OCI-LY3 (cell line): Measurements from ENCODE around the gene HPS3.

Experiments
- H2AFZ ChIP-seq: fragments of 200-600, 300-600 bp; shearing (Covaris generic); 2 replicates; pipeline ENCODE4 v1.6.0; 2014; ENCODE audit warnings: antibody characterized with exemption, low read depth, low read length
- H3K27ac ChIP-seq: fragments of 200-600, 300-600 bp; sonication (generic); 2 replicates; pipeline ENCODE4 v1.5.1; 2014; ENCODE audit warnings: mild to moderate bottlenecking, low read length, moderate library complexity, mixed read lengths
- H3K27me3 ChIP-seq: fragments of 200-600, 300-600 bp; sonication (generic); 2 replicates; pipeline ENCODE4 v1.6.1; 2014; ENCODE audit warnings: low read depth, low read length, mixed read lengths
- H3K36me3 ChIP-seq: fragments of 200-600, 300-600 bp; sonication (generic); replicated peaks from 2 replicates; pipeline ENCODE3; 2014; ENCODE audit warnings: low read depth, low read length, mixed read lengths
- H3K4me1 ChIP-seq: fragments of 300-600, 200-600 bp; sonication (generic); 2 replicates; pipeline ENCODE4 v1.6.1; 2014; ENCODE audit warnings: low read length, mixed read lengths
- H3K4me2 ChIP-seq: fragments of 200-600, 300-600 bp; sonication (generic); 2 replicates; pipeline ENCODE4 v1.6.1; 2014; ENCODE audit warnings: low read length, mixed read lengths
- H3K4me3 ChIP-seq: fragments of 300-600, 200-600 bp; sonication (generic); 2 replicates; pipeline ENCODE4 v1.5.1; 2014; ENCODE audit warnings: antibody characterized with exemption, mild to moderate bottlenecking, low read length, moderate library complexity
- H3K79me2 ChIP-seq: fragments of 300-600, 200-600 bp; shearing (Covaris generic); 2 replicates; pipeline ENCODE4 v1.6.1; 2014; ENCODE audit warnings: mild to moderate bottlenecking, low read length, mixed read lengths
- H3K9ac ChIP-seq: fragments of 300-600, 200-600 bp; shearing (Covaris generic); 2 replicates; pipeline ENCODE4 v1.6.0; 2014; ENCODE audit warnings: mild to moderate bottlenecking, low read length, moderate library complexity
- H3K9me3 ChIP-seq: fragments of 200-600, 300-600 bp; shearing (Covaris generic); 2 replicates; pipeline ENCODE4 v1.6.1; 2014; ENCODE audit warnings: low read length, mixed read lengths; ENCODE audit not compliant: insufficient read depth
- H4K20me1 ChIP-seq: fragments of 200-600, 300-600 bp; sonication (generic); 2 replicates; pipeline ENCODE4 v1.6.1; 2016; ENCODE audit warnings: low read length, mixed read lengths; ENCODE audit not compliant: insufficient read depth
- EZH2phosphoT487 ChIP-seq: fragments of 200-600 bp; shearing (Covaris generic); IDR thresholded peaks from 2 replicates; pipeline ENCODE4 v1.6.1; 2018; ENCODE audit warnings: antibody characterized with exemption, mixed run types, low read depth
- TF ChIP-seq, protein P1 (sequence below): fragments of 200-600, 300-600 bp; sonication (generic); IDR thresholded peaks from 2 replicates; pipeline ENCODE4 v1.5.1; 2014; ENCODE audit warnings: antibody characterized with exemption, low read length, low read depth

Gene HPS3, protein sequence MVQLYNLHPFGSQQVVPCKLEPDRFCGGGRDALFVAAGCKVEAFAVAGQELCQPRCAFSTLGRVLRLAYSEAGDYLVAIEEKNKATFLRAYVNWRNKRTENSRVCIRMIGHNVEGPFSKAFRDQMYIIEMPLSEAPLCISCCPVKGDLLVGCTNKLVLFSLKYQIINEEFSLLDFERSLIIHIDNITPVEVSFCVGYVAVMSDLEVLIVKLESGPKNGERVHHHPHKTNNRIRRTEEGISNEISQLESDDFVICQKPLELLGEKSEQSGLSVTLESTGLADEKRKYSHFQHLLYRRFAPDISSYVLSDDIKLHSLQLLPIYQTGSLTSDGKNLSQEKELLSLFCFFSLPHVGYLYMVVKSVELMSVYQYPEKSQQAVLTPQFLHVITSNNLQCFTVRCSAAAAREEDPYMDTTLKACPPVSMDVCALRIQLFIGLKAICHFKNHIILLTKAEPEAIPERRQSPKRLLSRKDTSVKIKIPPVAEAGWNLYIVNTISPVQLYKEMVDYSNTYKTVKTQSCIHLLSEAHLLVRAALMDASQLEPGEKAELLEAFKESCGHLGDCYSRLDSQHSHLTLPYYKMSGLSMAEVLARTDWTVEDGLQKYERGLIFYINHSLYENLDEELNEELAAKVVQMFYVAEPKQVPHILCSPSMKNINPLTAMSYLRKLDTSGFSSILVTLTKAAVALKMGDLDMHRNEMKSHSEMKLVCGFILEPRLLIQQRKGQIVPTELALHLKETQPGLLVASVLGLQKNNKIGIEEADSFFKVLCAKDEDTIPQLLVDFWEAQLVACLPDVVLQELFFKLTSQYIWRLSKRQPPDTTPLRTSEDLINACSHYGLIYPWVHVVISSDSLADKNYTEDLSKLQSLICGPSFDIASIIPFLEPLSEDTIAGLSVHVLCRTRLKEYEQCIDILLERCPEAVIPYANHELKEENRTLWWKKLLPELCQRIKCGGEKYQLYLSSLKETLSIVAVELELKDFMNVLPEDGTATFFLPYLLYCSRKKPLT

DNA sequence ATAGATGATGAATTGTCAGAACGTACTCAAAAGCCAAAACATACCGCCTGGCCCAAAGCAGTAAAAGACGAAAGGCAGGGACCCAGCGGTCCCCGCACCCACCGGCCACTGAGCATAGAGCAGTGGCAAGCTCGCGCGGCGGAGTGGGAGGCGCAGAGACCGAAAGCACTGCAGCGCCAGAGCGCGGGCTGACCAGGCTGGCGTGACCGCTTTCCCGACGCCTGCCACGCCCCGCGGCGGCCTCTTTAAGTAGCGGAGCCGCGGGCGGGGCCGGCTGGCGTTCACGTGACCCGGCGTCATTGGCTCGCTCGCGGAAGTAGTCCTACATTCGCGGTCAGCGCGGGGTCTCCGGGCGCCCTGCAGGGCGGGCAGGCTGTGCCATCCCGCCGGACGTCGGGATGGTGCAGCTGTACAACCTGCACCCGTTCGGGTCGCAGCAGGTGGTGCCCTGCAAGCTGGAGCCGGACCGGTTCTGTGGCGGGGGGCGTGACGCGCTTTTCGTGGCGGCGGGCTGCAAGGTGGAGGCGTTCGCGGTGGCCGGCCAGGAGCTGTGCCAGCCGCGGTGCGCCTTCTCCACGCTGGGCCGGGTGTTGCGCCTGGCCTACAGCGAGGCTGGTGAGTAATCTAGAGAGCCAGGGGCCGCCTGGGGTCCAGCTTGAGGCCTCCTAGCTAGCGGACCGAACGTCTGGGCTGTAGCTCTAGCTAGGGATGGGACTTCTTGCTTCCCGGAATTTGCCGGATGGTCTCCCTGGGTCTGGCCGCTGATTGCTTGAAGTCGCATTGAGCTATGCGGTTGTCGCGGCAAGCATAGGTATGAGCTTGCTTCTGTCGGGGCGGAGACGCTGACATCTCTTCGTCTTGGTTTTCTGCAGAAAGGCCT lies at the start of gene HPS3:
Gene HPS3, plus strand, starts transcription at position 313 of the 880 bp plus-strand sequence. Its CDS starts 86 bp downstream, at position 399.
- peaks cover 22% of the 10 kb centered on the region for H3K4me1 ChIP-seq
- H2AFZ ChIP-seq = peak within 1 kb of the TSS; percentile 80
- H3K9me3 ChIP-seq = no peaks in the 10 kb centered on the region
- H3K79me2 ChIP-seq = peaks cover 12% of the 10 kb centered on the region
- no peaks in the 10 kb centered on the region for H3K36me3 ChIP-seq
- no peaks in the 10 kb centered on the region for H4K20me1 ChIP-seq
- peak within 1 kb of the TSS; percentile 82 for H3K9ac ChIP-seq
- peaks cover 4% of the 10 kb centered on the region for H3K27me3 ChIP-seq
- H3K4me3 ChIP-seq = peak within 1 kb of the TSS; percentile 93
- no peak within 1 kb of the TSS for H3K27ac ChIP-seq
- peak within 1 kb of the TSS; percentile 93 for H3K4me2 ChIP-seq
- TF ChIP-seq EZH2phosphoT487 = no peak
- TF ChIP-seq, protein P1, sequence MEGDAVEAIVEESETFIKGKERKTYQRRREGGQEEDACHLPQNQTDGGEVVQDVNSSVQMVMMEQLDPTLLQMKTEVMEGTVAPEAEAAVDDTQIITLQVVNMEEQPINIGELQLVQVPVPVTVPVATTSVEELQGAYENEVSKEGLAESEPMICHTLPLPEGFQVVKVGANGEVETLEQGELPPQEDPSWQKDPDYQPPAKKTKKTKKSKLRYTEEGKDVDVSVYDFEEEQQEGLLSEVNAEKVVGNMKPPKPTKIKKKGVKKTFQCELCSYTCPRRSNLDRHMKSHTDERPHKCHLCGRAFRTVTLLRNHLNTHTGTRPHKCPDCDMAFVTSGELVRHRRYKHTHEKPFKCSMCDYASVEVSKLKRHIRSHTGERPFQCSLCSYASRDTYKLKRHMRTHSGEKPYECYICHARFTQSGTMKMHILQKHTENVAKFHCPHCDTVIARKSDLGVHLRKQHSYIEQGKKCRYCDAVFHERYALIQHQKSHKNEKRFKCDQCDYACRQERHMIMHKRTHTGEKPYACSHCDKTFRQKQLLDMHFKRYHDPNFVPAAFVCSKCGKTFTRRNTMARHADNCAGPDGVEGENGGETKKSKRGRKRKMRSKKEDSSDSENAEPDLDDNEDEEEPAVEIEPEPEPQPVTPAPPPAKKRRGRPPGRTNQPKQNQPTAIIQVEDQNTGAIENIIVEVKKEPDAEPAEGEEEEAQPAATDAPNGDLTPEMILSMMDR = no peak

DNA sequence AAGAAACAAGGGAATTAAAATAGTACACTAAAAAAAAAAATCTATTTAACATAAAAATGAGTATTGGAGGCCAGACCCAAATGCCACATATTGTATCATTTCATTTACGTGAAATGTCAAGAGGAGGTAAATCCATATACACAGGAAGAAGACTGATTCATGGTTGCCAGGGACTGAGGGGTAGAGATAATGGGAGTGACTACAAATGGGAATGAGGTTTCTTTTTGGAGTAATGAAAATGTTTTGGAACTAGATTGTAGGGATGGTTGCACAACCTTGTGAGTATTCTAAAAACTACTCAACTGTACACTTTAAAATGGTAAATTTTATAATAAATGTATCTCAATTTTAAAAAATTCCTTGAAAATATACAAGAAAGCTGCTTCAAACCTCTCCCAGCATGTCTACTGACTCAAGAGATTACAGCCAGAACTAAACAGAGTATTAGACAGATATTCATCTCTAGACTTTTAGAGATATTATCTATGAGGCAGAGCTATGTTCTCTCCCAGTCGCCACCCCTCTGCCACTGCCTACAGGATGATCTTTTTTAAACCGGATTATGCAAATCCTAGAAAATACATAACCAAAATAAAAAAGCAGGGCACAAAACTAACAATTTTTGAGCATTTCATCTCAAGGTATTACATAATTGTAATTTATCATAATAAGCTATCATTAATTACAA lies 49.3 kb upstream of the HPS3 start:
- Histone ChIP-seq H2AFZ (no peak overlapping the region), H3K4me1 (peaks cover 2% of the 10 kb centered on the region; the same call in 1 of the 2 replicates), H3K9me3 (no peaks in the 10 kb centered on the region), H3K4me3 (no peak overlapping the region), H3K36me3 (peaks cover 2% of the 10 kb centered on the region), H3K27me3 (no peaks in the 10 kb centered on the region), H3K4me2 (no peak overlapping the region), H3K9ac (no peak overlapping the region), H4K20me1 (no peaks in the 10 kb centered on the region), H3K27ac (no peak overlapping the region), H3K79me2 (0 out of 2 replicates have a peak, but pooled peaks cover 3% of the 10 kb centered on the region)
- no peak for TF ChIP-seq EZH2phosphoT487
- TF ChIP-seq, protein P1 = no peak

DNA sequence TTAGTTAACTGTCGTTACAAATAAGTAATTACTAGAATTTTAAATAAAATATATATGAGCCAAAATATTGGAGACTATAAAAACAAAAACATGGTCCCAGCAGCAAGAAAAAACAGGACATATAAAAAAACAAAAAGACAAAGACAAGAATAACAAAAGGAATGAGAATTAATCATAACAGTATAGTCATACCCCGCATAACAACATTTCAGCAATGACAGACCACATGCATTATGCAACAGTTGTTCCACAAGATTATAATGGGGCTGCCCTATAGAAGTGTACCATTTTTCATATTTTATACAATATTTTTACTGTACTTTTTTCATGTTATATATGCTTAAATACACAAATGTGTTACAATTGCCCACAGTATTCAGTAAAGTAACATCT lies 48.7 kb upstream of the HPS3 start:
- Histone ChIP-seq H3K9ac (no peak overlapping the region), H3K36me3 (peaks cover 2% of the 10 kb centered on the region), H2AFZ (no peak overlapping the region), H4K20me1 (no peaks in the 10 kb centered on the region), H3K9me3 (no peaks in the 10 kb centered on the region), H3K4me3 (no peak overlapping the region), H3K27me3 (no peaks in the 10 kb centered on the region), H3K4me2 (no peak overlapping the region), H3K27ac (no peak overlapping the region), H3K79me2 (peaks cover 6% of the 10 kb centered on the region; the same call in 1 of the 2 replicates), H3K4me1 (peaks cover 6% of the 10 kb centered on the region)
- no peak for TF ChIP-seq EZH2phosphoT487
- TF ChIP-seq, protein P1 = no peak
